ENCODE data around the gene RAP1GAP2.

DNA sequence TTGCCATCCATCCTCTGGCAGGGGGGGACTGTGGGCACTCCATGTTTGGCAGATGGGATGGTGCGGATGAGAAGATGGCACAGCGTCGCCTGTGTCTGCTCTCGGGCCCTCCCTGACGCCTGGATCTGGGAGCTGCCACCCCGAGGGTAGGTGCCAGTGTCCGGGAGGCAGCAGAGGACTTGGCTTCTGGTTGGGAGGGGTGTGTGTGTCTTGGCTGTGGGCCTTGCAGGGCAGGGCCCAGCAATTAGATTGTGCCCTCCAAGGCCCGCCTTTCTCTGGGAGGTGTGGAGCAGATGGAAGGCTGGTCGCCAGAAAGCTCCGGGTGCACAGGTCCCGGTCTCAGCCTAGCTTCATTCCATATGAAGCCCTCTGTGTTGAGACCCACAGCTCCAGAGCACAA lies 1.4 kb downstream of the RAP1GAP2 start:
- TF ChIP-seq, protein P1, sequence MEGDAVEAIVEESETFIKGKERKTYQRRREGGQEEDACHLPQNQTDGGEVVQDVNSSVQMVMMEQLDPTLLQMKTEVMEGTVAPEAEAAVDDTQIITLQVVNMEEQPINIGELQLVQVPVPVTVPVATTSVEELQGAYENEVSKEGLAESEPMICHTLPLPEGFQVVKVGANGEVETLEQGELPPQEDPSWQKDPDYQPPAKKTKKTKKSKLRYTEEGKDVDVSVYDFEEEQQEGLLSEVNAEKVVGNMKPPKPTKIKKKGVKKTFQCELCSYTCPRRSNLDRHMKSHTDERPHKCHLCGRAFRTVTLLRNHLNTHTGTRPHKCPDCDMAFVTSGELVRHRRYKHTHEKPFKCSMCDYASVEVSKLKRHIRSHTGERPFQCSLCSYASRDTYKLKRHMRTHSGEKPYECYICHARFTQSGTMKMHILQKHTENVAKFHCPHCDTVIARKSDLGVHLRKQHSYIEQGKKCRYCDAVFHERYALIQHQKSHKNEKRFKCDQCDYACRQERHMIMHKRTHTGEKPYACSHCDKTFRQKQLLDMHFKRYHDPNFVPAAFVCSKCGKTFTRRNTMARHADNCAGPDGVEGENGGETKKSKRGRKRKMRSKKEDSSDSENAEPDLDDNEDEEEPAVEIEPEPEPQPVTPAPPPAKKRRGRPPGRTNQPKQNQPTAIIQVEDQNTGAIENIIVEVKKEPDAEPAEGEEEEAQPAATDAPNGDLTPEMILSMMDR (conservative IDR thresholded peaks at IDR 0.05 in 1 of 2, IDR thresholded peaks at IDR 0.05 in 1 of 2; ENCODE audit: extremely low read depth in 1 of 2, insufficient read depth in 1 of 2, low read depth in 1 of 2, low read length in 2 of 2): no peak
- no peak for TF ChIP-seq EZH2 (IDR thresholded peaks at IDR 0.05; ENCODE audit: borderline replicate concordance, low read length)

Data from mammary epithelial cell (primary cell).